Vagina (tissue), 2 donors: Measurements from ENCODE around the gene CARS2.

Source experiments
- CTCF ChIP-seq, 3 experiments: fragments of 450-650 bp in 2 of 3; fragments of 200-600 bp in 1 of 3; sonication (generic) in 1 of 3; IDR thresholded peaks; one replicate each; pipeline ENCODE4 v1.5.1; 2017 to 2019; ENCODE audit warnings: antibody characterized with exemption in 3 of 3, mild to moderate bottlenecking in 2 of 3, moderate library complexity in 2 of 3
- POLR2A ChIP-seq, 2 donors: fragments of 450-650 bp; IDR thresholded peaks; one replicate each; pipeline ENCODE4 v1.6.1; 2017; ENCODE audit warnings: antibody characterized with exemption in 2 of 2, mild to moderate bottlenecking in 2 of 2, moderate library complexity in 2 of 2

DNA sequence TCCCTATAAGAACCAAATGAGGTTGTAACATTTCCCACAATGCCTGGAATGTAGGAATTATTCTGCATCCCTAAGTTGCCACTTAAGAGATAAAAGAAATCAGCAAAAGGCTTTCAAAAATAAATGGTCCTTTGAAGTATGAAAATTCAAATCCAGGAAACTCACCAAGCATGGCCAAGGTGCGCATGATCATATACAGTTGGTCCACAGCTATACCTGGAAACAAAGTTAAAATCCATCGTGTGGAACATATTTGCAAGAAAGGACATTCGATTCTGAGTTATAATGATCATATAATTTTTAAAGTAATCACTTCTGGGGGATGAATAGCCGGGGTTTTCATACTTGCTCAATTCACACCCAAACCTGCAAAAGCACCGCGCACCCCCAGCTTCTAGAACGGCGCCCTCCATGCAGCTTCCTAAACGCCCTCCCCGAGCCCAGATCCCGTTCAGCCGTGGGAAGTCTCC is 525 bp downstream of the CARS2 start:
- TF ChIP-seq POLR2A (IDR thresholded peaks at IDR 0.05) (no peak), CTCF (IDR thresholded peaks at IDR 0.05) (no peak)
